GM19043 (cell line): Measurements from ENCODE around the gene VBP1.
"Not testable (repeated sequence)": the region's sequence is repeated elsewhere in the genome, so short reads cannot be mapped to it uniquely, and the experiment has no call there.

Experiments
- ATAC-seq: cut with Tn5 transposase; IDR thresholded peaks from one replicate; pipeline ENCODE4 v1.9.1; 2021; ENCODE audit warnings: low read depth; ENCODE audit not compliant: unreplicated experiment

The VBP1 gene

DNA sequence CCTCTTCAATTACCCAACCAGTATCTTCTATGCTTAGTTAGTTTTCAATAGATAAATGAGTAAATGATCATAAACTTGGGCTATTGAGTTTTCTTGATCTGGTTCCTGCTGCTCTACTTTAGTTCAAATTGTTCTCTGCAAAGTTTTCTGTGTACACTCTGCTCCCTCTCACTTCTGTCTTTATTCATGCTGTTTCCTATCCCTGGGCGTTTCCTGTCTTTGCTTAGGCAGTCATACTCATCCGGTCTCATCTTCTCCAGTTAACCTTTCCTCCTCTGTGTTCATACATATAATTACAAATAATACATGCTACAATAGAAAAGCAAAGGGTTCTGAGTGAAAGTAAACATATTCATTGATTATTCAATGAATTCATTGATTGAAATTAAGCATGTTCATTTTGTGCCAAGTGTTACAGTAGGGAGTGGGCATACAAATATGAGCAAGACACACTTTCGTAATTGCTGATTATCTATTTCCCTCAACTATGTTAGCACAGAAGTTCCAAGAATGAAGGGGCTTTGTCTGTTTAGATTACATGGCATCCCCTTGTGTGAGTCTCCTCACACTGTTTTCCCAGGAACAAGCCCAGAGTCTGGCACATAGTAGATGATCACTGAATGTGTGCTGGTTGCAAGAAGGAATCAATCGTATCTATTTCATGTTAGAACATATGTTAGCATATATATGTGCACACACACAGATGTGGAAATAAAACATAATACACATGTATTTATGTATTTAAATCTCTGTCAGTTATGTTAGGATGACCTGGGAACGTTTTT lies 46.9 kb downstream of the VBP1 start:
- no peak for ATAC-seq

DNA sequence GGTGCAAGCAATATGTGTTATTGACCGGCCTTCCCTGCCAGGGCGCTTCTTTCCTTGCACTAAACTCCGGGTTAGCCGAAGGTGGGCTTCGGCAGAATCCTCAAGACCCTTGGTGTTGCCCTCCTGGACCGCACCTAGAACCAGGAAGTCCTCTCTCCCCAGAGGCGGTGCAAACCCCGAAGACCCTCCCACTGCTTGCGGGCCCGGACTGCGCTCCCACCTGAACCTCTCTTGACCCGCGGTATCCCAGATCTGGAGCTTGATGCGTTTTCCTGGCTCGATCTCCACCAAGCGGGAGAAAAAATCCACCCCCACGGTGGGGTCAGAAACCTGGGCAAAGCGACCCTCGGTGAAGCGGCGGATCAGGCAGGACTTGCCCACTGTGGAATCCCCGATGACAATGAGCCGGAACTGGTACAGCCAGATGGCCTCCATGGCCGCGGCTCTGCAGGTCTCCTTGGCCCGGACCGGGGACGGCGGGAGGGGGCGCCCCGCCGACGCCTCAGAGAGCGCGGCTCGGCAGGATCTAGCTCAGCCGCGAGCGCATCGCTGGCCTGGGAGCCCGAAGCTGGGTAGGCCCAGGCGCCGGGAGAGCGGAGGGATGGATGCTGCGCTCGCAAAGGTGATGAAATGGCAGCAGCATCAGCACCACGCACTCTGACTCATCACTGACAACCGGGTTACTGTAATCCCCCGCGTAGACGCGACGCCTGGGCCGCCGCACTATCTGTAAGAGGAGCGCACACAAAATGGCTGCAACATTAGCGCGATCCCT lies 47.8 kb downstream of the VBP1 start, which contains the start of gene RAB39B:
Gene RAB39B, minus strand, starts transcription at position 638 of the 775 bp plus-strand sequence. Its CDS starts 203 bp downstream, at position 435.
- ATAC-seq = peak; percentile 88

- ATAC-seq = no peak
Observed at GRCh38 chrX:155266439-155266838, 50.2 kb downstream of the VBP1 start.

DNA sequence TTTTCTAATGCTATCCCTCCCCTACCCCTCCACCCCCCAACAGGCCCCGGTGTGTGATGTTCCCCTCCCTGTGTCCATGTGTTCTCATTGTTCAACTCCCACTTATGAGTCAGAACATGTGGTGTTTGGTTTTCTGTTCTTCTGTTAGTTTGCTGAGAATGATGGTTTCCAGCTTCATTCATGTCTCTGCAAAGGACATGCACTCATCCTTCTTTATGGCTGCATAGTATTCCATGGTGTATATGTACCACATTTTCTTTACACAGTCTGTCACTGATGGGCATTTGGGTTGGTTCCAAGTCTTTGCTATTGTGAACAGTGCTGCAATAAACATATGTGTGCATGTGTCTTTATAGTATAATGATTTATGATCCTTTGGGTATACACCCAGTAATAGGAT lies 51.7 kb downstream of the VBP1 start:
- not testable (repeated sequence) for ATAC-seq

DNA sequence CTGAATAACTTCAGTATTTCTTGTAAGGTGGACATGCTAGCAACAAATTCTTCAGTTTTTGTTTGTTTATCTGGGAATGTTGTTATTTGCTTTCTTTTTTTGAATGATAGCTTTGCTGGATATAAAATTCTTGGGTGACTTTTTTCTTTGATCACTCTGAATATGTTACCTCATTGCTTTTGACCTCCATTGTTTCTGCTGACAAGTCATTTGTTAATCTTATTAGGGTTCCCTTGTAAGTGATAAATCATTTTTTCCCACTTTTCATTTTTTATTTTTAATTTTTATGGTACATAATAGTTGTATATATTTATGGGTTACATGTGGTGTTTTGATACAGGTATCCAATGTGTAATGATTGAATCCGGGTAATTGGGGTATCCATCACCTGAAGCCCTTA lies 54.7 kb downstream of the VBP1 start:
- no peak for ATAC-seq

DNA sequence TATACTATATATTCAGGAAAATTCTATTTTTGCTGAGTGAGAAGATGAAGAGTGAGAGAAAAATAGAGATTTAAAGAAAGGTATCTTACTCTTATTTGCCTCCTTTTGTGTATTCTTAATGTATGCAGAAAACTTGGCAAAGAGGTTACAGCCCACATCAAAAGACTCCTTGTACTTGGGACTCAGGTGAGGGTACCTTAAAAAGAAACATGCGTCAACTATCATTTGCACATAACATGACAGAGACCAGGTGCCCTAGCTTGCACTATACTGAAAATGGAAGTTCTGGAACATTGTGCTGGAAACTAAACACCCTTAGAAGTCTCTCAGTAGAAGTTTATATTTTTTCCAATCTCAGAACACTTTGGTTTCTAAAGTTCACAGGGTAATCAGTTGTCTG lies 63.6 kb downstream of the VBP1 start:
- ATAC-seq = no peak
